ENCODE data around the gene SGCE.
"Not testable (repeated sequence)": the region's sequence is repeated elsewhere in the genome, so short reads cannot be mapped to it uniquely, and the experiment has no call there.

SGCE gene, protein sequence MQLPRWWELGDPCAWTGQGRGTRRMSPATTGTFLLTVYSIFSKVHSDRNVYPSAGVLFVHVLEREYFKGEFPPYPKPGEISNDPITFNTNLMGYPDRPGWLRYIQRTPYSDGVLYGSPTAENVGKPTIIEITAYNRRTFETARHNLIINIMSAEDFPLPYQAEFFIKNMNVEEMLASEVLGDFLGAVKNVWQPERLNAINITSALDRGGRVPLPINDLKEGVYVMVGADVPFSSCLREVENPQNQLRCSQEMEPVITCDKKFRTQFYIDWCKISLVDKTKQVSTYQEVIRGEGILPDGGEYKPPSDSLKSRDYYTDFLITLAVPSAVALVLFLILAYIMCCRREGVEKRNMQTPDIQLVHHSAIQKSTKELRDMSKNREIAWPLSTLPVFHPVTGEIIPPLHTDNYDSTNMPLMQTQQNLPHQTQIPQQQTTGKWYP

DNA sequence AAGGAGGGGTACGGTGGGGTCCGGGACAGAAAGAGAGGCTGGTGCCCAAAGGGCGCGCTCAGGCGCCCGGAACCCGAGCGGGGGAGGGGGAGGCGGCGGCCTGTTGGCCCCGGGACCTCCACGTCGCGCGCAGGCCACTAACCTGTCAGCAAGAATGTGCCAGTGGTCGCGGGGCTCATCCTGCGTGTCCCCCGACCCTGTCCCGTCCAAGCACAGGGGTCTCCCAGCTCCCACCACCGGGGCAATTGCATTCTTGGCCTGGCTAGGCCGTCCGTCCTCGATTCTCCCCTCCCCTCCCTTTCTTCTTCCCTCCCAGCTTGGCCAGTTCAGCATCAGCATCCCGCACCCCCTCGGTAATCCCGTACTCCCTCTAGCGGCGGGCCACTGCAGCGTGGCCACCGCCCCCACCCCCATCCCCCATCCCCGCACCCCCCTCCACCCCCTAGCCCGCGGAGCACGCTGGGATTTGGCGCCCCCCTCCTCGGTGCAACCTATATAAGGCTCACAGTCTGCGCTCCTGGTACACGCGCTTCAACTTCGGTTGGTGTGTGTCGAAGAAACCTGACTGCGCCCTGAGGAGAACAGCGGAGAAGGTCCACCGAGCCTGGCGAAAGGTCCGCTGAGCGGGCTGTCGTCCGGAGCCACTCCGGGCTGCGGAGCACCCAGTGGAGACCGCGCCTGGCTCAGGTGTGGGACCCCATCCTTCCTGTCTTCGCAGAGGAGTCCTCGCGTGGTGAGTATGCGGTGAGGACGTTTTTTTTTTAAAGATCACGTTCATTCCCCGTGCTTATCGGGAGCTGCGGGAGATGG is at the start of gene SGCE:
TSS of gene SGCE (minus strand) at position 286 of the 810 bp plus-strand sequence. CDS start at position 251, 35 bp downstream.
- DNase-seq = peak; percentile 44

DNA sequence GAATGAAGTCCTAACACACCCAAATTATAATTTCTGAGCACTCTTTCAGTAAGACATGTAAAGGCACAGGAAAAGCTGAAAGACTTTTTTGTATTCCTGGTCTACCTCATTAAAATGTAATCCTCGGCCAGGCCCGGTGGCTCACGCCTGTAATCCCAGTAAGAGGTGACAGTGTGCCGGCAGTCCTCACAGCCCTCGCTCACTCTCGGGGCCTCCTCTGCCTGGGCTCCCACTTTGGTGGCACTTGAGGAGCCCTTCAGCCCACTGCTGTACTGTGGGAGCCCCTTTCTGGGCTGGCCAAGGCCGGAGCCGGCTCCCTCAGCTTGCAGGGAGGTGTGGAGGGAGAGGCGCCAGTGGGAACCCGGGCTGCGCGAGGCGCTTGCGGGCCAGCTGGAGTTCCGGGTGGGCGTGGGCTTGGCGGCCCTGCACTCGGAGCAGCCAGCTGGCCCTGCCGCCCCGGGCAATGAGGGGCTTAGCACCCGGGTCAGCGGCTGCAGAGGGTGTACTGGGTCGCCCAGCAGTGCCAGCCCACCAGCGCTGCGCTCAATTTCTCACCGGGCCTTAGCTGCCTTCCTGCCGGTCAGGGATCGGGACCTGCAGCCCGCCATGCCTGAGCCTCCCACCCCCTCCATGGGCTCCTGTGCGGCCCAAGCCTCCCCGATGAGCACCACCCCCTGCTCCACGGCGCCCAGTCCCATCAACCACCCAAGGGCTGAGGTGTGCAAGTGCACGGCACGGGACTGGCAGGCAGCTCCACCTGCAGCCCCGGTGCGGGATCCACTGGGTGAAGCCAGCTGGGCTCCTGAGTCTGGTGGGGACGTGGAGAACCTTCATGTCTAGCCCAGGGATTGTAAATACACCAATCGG is 49.5 kb upstream of the SGCE start:
- not testable (repeated sequence) for DNase-seq

DNA sequence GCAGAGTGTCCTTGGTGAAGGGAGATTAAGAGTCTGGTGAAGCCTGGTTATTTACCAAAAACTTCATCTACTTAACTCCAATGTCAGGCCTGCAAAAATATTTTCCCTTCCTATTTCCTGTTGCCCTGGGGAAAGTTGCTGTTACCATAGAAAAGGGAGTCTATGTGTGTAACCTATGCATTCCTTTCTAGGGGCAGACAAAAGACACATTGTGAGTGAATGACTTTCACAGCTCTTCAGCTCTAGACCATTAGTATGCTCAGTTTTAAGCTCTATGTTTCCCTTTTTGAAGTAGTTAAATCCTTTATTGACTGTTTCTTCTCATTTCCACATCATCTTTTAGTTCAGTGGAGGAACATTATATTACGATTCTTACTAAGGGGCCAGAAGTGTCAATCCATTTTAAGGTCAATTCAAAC is 45.6 kb upstream of the SGCE start:
- DNase-seq = no peak

GRCh38 chr7:94700926-94701554 is 45.1 kb upstream of the SGCE start:
- DNase-seq = no peak

- DNase-seq = no peak
Measured at GRCh38 chr7:94698275-94698674, 42.3 kb upstream of the SGCE start.

DNA sequence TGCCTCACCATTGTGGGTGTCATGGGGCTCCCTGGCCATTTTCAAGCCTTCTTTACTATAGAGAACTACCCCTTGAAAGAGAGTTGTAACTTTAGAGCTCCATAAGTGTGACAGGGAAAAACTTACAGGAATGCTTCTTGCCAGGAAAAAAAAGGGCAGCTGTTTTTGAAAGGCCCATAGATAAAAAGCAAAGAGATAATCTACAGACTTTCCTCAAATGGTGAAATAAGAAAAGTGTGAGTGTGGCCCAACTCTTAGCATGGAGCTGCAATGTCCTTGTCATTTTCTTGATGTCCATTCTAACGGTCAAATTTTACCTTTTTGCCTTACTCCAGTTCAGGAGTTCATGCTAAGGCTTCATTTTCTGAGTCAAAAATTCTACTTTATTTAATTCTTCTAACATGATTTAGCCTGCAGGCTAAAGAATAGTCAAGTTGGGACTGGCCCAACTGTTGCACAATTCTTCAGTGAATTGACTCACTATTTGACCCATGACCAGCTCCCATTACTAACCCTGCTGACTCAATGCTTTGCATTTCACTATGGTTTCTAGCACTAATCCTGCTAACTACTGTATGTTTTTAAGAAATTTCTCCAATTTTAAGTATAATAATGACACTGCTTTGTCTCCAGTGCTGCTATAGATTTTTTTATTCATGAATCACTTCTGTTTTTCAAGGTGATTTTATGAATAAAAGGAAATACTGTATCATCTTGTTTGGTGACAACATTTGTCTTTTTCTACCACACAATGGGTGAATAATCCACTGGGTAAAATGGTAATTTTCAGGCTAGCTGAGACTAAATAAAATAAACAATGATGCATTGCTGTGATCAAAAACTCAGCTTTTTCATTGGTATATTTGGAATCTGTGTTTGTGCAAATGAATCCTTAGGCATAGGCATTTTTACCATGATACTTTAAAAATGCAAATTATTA is 41.4 kb upstream of the SGCE start:
- no peak for DNase-seq

DNA sequence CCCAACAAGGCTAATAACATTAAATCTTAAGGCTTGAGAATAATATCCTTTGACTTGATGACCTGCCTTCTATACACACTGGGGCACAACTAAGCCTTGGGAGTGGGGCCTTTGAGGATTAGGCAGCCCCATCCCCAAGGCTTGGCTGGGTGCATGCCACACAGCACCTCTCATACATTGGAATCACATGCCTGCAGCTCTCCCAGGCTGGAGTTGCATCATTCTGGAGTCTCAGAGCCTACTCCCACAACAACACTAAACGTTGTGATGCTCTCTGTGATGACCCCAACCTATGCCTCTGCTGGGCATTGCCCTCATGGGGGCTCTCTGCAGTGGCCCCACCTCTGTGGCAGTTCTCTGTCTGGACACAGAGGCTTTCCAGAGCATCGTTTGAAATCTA is 31.9 kb upstream of the SGCE start:
- no peak for DNase-seq

- no peak for DNase-seq
Measured at GRCh38 chr7:94687076-94687475, 31.1 kb upstream of the SGCE start.

- no peak for DNase-seq
Measured at GRCh38 chr7:94683066-94683465, 27.1 kb upstream of the SGCE start.

- no peak for DNase-seq
Measured at GRCh38 chr7:94679358-94679757, 23.4 kb upstream of the SGCE start.

GRCh38 chr7:94676431-94676830 is 20.5 kb upstream of the SGCE start:
- no peak for DNase-seq

DNA sequence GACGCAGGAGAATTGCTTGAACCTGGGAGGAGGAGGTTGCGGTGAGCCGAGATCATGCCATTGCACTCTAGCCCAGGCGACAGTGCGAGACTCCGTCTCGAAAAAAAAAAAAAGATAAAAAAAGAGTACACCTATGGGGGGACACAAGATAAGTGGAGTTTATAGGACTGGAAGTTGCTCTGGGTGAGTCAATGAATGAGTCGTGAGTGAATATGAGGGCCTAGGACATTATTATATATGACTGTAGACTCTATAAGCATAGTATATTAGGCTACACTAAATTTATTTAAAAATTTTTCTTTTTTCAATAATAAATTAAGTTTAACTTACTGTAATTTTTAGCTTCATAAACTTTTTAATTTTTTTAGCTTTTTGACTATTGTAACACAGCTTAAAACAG is 19.4 kb upstream of the SGCE start:
- no peak for DNase-seq

GRCh38 chr7:94671444-94672235 is 15.7 kb upstream of the SGCE start:
- no peak for DNase-seq

DNA sequence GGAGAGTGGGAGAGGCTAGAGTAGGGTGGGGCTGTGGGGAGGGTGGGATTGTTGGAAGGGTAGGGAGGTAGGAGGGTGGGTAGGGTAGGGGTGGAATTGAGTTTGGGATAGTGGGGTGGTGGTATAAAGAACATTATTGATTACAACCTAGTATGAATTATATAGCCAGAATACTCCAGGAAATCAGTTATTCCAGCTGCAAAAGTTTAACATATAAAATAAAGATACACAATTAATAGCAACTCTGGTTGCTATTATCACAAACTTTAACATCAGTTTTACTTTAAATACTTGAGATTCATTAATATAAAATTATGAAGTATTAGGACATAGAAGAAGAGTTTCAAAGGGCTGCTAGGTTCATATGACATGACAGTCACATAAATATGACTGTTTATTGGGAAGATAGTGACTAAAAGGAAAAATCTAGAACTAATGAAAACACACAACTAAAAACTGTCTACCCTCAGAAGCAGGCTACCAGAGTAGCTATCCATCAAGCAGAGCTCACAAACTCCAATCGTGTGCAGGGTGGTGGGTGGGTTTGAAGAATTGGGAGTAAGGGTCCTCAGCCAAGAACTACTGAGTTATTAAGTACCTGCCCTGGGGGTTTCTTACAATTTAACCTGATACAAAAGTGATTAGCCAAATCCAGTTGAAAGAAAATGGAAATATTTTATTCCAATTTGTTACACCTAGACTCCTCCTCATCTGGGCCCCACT is 14.0 kb upstream of the SGCE start:
- DNase-seq = no peak

GRCh38 chr7:94666879-94667587 is 11.1 kb upstream of the SGCE start:
- no peak for DNase-seq

GRCh38 chr7:94665426-94665825 is 9.5 kb upstream of the SGCE start:
- no peak for DNase-seq

- DNase-seq = no peak
Measured at GRCh38 chr7:94664023-94664422, 8.1 kb upstream of the SGCE start.

DNA sequence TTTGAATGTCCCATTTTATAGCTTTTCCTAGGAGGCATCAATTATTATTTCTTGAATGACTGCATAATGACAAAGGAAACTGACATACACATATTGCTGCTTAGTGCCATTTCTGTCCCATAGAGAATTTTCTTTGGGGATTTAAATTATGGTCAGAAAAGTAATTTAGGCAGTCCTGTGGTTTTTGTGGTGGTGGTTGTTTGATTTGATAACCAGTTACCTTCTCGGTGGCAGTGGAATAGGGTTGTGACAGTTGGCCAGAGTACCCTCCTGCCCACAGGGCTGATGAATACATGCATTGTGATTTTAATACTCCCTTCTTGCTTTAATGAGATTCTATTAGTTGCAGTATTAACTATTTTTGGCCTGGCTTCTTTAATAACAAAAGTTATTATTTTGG is 6.6 kb upstream of the SGCE start:
- no peak for DNase-seq

GRCh38 chr7:94660006-94660405 is 4.1 kb upstream of the SGCE start:
- DNase-seq = no peak
